ENCODE data around the gene AK5.

AK5 gene

GRCh38 chr1:77281491-77282186 is at the start of gene AK5:
AK5 (plus strand) TSS chr1:77282019; CDS start chr1:77282314, 295 bp downstream.
- DNase-seq (ENCODE audit: low read depth in 2 of 2) = peak in 1 of 2 donors; percentile 32

- DNase-seq (ENCODE audit: low read depth in 2 of 2) = no peak
Measured at GRCh38 chr1:77232829-77233228, 49.0 kb upstream of the AK5 start.

GRCh38 chr1:77234096-77234495 is 47.7 kb upstream of the AK5 start:
- no peak for DNase-seq (ENCODE audit: low read depth in 2 of 2)

GRCh38 chr1:77234943-77235342 is 46.9 kb upstream of the AK5 start:
- DNase-seq (ENCODE audit: low read depth in 2 of 2) = no peak

GRCh38 chr1:77238462-77238861 is 43.4 kb upstream of the AK5 start:
- DNase-seq (ENCODE audit: low read depth in 2 of 2) = no peak

GRCh38 chr1:77239311-77239710 is 42.5 kb upstream of the AK5 start:
- no peak for DNase-seq (ENCODE audit: low read depth in 2 of 2)

GRCh38 chr1:77245830-77246229 is 36.0 kb upstream of the AK5 start:
- DNase-seq (ENCODE audit: low read depth in 2 of 2) = no peak

- no peak for DNase-seq (ENCODE audit: low read depth in 2 of 2)
Measured at GRCh38 chr1:77250126-77250525, 31.7 kb upstream of the AK5 start.

GRCh38 chr1:77253211-77253610 is 28.6 kb upstream of the AK5 start:
- no peak for DNase-seq (ENCODE audit: low read depth in 2 of 2)

- no peak for DNase-seq (ENCODE audit: low read depth in 2 of 2)
Measured at GRCh38 chr1:77263708-77264107, 18.1 kb upstream of the AK5 start.

GRCh38 chr1:77265180-77265579 is 16.6 kb upstream of the AK5 start:
- no peak for DNase-seq (ENCODE audit: low read depth in 2 of 2)

- no peak for DNase-seq (ENCODE audit: low read depth in 2 of 2)
Measured at GRCh38 chr1:77267035-77267434, 14.8 kb upstream of the AK5 start.

- no peak for DNase-seq (ENCODE audit: low read depth in 2 of 2)
Measured at GRCh38 chr1:77271852-77272580, 9.8 kb upstream of the AK5 start.

- no peak for DNase-seq (ENCODE audit: low read depth in 2 of 2)
Measured at GRCh38 chr1:77273891-77274290, 7.9 kb upstream of the AK5 start.

- no peak for DNase-seq (ENCODE audit: low read depth in 2 of 2)
Measured at GRCh38 chr1:77275194-77275593, 6.6 kb upstream of the AK5 start.

GRCh38 chr1:77276941-77277340 is 4.9 kb upstream of the AK5 start:
- DNase-seq (ENCODE audit: low read depth in 2 of 2) = no peak

GRCh38 chr1:77279929-77280328 is 1.9 kb upstream of the AK5 start:
- no peak for DNase-seq (ENCODE audit: low read depth in 2 of 2)

- DNase-seq (ENCODE audit: low read depth in 2 of 2) = no peak
Measured at GRCh38 chr1:77280962-77281361, 857 bp upstream of the AK5 start.

- DNase-seq (ENCODE audit: low read depth in 2 of 2) = no peak
Measured at GRCh38 chr1:77282187-77282865, 507 bp downstream of the AK5 start.

GRCh38 chr1:77282866-77283539 is 1.2 kb downstream of the AK5 start:
- no peak for DNase-seq (ENCODE audit: low read depth in 2 of 2)

GRCh38 chr1:77283701-77284425 is 2.0 kb downstream of the AK5 start:
- DNase-seq (ENCODE audit: low read depth in 2 of 2) = no peak

GRCh38 chr1:77287535-77287934 is 5.7 kb downstream of the AK5 start:
- DNase-seq (ENCODE audit: low read depth in 2 of 2) = no peak
